8988T (cell line): Measurements from ENCODE around the gene NUS1.
"Not testable (repeated sequence)": the region's sequence is repeated elsewhere in the genome, so short reads cannot be mapped to it uniquely, and the experiment has no call there.

ENCODE experiments used
- DNase-seq: peaks from one replicate; pipeline ENCODE4 v3.0.0; 2011

NUS1 gene

GRCh38 chr6:117718895-117719294 lies 43.6 kb downstream of the NUS1 start:
- no peak for DNase-seq

- DNase-seq = not testable (repeated sequence)
Observed at GRCh38 chr6:117721520-117721919, 46.3 kb downstream of the NUS1 start.

- no peak for DNase-seq
Observed at GRCh38 chr6:117728626-117729025, 53.4 kb downstream of the NUS1 start.

- DNase-seq = no peak
Observed at GRCh38 chr6:117729613-117730012, 54.3 kb downstream of the NUS1 start.

- no peak for DNase-seq
Observed at GRCh38 chr6:117733341-117733740, 58.1 kb downstream of the NUS1 start.

- no peak for DNase-seq
Observed at GRCh38 chr6:117739869-117740268, 64.6 kb downstream of the NUS1 start.

GRCh38 chr6:117740605-117741004 lies 65.3 kb downstream of the NUS1 start:
- no peak for DNase-seq

GRCh38 chr6:117750675-117751074 lies 75.4 kb downstream of the NUS1 start:
- DNase-seq = not testable (repeated sequence)
